Suppressor macrophage treated with lipopolysaccharide for 1 hour (primary cell): ENCODE measurements around the gene MYO18A.
"Not testable (repeated sequence)": the region's sequence is repeated elsewhere in the genome, so short reads cannot be mapped to it uniquely, and the experiment has no call there.

Experiments used
- DNase-seq, 3 donors: peaks; one replicate each; pipeline ENCODE4 v3.0.0-alpha.2; 2020 to 2022

The MYO18A gene

DNA sequence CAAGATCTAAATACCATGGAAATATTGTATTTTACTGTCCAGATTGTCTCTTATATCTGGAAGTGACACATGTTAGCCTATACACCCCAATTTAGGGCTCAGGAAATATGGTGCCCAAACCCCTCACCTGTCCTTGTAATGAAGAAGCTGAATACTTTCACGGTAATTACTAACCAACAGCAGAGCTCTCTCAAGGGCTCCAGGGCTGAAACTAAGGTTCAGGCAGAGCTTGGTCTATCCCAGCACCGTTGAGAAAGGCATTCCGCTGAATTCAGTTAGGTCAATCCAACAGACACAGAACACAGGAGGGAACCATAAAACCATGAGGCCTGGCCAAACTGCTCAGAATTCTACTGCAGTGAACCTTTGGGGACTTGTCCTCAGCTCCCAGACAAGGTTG lies 14.9 kb downstream of the MYO18A start:
- no peak for DNase-seq

DNA sequence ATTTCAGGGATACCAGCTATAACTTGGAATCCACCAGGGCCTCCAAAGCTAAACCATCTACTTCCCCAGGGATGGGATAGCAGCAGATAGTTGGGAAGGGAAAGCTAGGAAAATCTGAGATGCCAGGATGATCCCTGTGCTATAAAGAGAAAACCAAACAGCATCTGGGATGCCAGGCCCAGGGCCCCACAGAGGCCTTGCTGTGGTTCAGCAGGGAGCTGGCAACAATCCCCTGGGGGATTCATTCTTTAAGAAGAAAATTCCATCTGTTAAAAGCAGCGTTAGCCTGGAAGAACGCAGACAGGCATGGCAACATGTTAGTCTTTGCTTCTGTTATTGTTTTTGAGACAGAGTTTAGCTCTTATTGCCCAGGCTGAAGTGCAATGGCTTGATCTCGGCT lies 16.6 kb downstream of the MYO18A start:
- no peak for DNase-seq

DNA sequence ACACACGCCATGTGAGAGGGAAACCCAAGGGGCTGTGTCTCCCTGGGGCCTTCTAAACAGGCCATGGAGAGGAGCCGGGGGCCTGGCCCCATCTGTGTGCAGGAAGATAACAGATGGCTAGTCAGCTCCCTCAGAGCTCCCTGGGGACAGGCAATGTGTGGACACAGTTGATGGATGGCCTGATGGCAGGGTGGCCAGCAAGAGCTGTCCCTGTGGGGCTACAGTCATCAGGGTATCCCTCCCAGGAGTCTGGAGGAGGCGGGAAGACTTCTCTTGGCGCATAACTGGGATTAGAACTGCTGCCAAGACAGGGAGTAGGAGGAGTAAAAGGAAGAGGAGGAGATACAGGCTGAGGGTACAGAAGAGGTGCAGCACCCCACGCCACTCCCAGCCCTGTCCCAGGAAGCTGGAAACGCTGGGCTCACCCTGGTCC lies 17.3 kb downstream of the MYO18A start:
- DNase-seq = no peak

DNA sequence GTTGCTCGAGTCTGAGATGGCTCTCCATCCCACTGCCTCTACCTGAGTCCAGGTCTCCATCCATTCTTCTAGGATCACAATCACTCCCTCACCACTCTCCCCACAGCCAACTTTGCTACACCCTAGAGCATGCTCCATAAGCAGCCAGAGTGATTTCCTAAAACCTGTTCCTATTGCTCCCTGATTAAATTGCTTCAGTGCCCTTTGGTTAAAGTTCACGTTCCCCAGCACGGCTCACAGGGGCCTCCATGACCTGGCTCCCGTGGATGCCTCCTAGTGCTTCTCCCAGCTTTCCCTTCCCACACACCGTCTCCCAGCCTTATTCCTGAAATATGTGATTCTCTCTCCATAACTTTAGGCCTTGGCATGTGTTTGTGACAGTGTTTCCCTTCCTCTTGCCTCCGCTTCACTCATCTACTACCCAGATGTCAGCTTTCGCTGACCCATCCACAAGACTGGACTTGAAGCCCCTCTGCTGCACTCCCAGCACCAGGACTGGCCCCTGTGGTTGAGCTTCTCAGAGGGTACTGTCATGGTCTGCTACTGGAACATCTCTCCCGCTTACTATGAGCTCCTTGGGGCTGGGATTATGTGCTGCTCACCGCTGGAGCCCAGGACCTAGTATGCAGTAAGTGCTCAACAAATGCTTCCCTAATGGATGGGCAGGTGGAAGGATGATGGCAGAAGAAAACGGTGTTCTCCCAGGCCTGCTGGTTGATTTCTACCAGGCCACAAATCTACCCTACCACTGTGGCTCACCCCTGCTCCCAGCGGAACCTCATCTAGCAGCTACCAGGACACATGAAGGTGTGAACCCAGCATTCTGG lies 17.9 kb downstream of the MYO18A start:
- DNase-seq = no peak

DNA sequence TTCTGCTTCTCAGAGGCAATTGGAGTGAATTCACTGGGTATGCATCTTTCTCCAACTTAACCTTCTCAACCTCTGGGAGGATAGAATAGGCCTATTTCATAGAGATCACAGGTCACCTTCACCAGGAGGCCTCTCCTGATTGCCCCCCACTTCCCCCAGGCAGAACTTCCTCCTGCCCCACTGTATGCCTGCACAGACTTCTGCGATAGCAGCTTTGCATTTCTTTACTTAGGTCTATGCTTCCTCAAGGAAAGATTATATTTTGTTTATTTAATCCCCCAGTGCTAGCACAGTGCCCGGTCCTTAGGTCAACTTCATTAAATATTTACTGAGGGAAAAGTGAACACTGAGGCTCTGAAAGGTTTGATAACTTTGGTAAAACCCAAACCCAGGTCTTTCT lies 19.9 kb downstream of the MYO18A start:
- no peak for DNase-seq

DNA sequence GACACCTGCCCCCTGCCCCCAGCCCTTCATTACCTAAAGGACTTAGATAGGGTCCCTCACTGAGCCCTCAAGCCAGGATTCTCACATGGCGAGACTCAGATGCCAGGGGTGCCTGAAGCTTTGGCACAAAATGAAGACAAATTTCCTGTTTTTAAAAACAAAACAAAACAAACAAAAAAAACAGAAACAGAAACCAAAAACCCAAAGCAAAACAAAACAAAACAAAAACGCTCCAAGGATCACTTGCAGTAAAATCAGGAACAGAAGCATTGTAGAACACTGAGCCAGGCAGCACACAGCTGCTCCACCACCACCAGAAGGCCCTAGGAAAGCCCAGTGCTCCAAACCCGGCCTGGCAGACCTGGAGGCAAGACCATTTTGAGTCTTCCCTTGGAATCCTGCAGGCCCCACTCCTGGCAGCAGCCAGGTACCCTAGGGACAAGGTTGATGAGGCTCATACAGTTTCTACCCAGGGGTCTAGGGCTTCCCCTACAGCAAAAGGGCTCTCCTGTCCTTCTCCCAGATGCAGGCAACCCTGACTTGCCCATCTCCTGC lies 20.8 kb downstream of the MYO18A start:
- DNase-seq = peak in 2 of 3 donors; percentile 17 to 44

DNA sequence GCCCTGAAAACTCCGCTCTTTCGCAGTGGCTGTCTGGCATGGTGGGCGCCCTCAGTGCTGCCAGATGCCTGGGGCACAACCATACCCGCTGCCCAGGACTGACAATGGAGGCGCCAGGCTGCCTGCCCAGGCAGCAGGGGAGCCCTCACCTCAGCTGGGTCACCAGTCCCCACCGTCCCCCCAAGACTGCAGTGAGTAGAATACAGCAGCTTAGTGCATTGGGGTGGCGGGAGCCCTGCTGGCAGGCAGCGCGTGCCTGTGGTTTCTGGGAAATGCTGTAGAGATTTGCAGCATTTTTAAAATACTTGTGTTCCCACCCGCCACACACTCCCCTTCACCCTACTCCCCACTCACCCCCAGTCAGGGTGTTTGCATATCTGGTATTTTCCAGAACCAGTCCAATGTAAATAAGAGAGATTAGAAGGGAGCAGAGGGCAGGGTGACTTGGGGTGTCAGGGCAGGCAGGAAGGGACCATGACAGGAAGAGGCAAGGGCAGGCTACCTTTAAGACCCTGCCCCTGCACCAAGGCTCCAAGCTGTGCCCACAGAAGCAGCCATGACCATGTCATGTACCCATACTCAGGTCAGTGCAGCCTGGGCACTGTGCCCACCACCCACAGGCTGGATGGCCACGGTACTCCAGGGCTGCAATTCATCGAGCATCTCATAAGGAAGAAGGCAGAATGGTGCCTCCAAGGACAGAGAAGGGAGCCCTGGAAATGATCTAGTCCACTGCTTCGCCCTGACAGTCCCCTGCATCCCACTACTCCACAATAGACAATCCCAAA lies 21.5 kb downstream of the MYO18A start:
- DNase-seq = no peak

DNA sequence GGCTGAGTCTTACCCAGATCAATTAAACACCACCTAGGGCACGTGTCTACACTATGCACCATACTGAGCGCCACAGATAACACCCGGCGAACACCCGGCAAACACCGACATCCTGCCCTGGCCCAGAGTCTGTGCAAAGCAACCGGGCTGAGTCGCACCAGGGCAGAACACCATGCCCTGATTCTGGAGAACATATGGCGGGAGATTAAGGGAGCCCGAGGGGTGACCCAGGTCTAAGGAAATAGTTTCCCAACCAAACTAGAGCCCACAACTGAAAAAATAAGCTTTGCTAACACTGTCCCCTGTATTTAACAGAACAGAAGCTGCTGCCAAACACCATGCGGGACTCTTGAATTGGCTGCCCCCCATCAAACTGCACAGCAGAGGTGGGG lies 22.1 kb downstream of the MYO18A start:
- DNase-seq = no peak

DNA sequence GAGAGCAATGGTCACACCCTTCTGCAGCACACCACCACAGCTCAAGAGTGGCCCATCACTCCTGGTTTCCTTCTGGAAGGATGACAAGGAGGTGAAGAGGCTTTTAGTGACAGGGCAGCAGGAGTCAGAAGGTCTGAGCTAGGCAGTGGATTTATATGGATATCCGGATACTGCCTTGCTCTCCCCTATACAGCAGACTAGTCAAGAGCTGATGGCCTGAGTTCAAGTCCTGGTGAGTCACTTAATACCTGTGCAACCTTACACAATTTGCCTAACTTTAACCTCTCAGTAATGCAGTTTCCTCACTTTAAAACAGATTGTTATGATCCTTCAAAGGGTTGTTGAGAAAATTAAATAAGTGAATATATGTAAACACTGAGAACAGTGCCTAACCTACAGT lies 22.9 kb downstream of the MYO18A start:
- no peak for DNase-seq

DNA sequence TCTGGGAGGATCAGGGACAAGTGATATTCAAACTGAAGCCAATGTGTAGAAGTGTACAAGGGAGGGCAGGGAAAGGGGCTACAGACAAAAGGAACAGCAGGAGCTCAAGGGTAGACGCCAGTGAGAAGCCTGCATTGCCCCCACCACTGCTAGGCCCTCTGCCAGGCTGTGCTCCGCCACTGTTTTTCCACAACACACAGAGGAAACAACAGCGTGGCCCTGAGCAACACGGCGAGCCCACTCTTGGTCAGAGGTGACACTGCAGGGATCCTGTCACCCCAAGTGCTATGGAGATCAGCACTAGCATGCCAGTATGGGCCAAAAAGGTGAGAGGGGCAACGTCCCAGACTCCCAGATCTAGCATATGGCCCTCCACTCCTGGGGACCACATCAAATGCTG lies 23.4 kb downstream of the MYO18A start:
- DNase-seq = no peak

DNA sequence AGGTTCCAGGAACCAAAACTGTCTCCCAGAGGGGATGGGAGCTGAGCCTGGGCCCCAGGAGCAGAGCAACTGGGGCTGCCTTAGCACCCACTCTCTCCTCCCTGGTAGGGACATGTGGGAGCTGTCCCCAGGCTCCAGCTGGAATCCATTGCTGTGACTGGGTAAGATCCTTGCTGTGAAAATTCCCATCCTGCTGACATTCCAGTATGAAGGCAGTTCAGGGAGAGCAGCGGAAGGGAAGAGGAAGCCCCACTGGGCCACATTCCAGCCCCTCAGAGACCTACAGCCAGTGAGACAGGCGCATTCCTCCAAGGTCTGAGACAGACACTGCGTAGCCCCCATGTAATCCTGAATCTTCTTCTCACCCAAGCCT lies 24.2 kb downstream of the MYO18A start:
- DNase-seq = no peak

DNA sequence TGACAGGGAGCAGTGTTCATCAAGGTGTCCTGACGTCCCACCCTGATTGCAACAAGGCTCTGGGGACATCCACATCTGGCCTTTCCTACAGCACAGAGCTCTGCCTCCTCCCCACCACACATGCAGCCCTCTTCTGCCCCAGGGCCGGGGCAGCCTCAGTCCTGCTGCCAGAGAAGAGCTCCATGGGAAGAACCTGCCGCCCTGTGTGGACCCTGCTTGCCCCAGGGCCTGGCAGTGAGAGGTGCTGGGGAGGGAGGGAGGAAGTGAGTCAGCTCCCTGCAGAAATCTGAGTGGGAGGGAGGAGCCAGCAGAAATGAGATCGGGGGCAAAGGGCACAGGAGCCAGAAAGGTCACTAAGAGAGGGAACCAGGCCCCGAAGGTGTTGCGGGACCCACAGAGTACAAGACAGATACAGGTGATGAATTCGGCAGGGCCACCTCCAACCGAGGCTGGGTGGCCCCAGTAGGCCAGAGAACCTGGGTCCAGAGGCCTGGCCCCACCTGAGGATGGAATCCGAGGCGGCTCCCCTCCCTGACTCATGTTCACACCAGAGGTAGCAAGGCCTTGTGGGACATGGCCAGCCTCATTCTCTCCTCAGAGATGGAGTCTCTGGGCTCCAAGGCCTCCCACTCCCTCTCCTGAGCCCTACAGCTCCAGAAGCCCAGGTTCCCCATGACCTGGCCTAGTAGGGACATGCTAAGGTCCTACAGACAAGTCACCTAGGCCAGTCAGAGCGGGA lies 24.8 kb downstream of the MYO18A start:
- DNase-seq = peak; percentile 80 to 83 (median 83)

DNA sequence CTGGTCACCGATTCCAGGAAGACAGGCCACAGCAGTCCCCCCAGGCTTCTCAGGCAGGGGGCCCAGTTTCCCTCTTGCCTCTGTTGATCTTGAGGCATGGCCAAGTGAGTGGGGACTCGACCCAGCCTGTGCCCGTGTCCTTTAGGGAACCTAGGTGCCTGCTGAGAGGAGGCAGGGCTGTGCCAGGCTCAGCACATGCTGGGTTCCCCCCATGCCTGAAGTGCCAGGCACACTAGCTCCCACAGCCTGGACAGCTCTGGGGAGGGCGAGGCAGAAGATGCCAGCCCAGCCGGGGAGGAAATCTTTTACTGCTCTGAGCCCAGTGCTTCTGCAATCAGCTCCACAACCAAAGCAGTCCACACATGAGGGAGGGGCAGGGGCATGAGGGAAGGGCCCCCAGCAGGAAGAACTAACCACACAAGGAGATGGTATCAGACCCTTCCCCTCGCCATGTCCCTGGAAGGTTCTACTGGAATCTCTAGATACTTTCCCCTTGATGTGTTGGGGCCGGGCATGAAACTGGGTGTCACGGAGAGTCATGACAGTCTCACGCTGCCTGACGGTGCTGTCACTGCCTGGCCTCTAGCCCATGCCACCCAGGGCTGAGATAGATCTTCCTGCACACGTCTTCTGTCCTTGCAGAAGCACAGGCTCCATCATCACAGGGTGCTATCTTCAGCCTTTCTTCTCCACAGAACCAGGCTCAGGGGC lies 25.5 kb downstream of the MYO18A start:
- DNase-seq = peak; percentile 55 to 58 (median 56)

DNA sequence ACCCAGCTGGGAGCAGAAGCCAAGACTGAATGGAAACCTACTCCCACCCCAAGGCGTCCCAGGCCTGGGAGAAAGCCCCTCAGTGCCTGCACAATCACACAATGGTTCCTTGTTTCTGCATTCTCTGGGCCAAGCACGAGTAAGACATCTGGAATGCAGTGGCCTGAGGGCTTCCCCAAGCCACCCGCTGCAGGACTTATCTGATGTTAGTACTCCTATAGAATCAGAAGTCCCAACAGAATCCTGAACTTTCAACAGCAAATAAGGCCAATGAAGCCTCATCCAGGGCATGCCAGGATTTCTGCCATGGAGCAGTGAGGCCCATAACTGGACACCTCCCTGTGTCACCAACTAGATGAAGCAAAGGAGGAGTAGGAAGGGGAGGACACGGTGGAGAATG lies 28.6 kb downstream of the MYO18A start:
- no peak for DNase-seq

DNA sequence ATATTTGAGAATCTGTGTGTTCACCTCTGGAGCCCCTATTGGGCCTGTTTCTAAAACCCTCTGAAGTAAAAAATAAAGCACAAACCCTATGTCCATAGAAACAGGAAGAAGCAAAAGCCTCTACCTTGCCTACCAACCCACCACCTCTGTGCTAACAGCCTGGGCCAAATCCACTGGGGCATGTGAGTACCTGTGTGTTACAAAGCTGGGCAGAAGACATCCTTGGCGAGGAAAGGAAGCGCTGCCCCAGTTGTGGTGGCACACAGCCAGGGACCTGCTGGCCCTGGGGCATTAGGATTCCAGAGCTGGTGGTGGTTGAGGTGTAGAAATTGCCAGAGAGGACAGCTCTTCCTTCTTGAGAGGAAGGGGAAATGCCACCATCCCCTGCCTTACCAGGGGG lies 30.0 kb downstream of the MYO18A start:
- no peak for DNase-seq

DNA sequence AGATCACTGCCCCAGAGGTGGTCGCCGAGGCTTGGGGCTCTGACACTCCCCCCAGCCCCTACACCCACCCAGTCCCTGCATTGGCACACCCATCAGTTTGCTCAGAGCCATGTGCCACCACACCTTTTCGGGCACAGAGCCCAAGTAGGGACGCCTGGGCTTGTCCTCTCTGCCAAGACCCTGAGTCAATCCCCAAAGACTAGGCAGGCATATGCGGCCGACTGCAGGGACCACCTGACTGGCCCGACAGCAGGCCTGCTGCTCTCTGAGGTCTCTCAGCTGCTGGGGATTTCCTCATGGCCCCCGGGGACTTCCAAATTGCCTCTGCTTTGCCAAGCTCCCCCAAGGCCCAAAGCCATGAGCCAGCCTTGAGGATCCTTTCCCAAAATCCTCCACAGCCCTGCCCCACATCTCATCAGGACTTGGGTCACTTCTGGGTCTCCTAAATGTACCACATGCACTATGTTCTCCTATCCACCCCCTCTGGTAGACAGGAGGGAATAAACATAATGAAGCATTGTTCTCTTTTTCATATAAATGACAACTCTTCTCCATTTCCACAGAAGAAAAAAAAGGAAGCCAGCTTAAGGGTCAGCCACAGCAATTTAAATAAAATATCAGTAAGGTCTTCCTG lies 30.6 kb downstream of the MYO18A start:
- DNase-seq = peak; percentile 77 to 84 (median 77)

DNA sequence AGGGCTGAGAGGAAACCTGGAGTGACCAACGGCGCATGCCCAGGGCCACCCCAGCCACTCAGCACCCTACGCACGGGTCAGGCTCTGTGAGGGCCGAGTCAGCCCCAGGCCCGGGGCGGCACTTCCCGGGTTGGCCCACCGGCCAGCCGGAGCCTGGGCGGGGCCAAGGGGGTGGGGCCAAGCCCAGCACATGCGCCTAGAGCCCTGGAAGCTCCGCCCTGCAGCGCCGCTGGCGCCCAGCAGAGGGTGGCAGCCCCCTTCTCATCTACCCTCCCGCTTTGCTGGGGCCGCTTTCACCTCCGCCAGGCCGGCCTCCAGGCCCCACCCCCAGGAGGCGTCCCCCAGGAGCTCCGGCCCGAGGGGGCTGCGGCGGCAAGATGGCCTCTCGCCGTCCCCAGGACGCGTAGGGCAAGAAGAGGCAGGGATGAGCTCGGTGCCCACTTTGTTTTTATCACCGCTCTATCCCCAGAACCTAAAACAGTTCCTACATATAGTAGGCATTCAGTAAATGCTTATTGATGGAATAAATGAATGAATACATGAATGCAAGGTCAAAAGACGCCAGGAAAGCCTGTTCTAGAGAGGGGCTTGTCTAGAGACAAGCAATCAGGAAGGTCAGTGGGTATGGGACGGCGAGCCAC lies 31.3 kb downstream of the MYO18A start:
- peak; percentile 97 to 99 (median 98) for DNase-seq

DNA sequence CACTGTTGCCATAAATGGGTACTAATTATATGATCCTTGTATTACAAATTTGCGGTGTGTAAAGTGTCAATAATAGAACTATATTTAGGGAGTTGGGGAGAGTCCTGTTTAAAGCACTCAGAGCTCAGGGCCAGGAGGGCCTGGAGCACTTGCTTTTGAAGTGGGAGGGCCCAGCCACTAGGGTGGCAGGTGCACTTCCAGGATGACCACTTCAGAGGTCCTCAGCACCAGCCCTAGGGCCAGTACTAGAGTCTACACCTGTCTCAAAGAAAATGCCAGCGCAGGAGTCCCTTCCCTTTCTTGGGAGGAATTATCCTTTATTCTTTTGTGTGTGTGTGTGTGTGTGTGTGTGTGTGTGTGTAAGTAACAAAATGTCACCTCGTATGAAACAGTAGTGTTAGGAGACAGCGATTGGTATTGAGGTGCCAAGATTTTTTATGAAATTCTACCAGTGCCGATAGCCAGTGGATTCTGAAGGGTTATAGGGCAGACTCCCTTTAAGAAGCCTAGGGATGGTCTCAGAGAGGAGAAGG lies 31.9 kb downstream of the MYO18A start:
- DNase-seq = no peak

DNA sequence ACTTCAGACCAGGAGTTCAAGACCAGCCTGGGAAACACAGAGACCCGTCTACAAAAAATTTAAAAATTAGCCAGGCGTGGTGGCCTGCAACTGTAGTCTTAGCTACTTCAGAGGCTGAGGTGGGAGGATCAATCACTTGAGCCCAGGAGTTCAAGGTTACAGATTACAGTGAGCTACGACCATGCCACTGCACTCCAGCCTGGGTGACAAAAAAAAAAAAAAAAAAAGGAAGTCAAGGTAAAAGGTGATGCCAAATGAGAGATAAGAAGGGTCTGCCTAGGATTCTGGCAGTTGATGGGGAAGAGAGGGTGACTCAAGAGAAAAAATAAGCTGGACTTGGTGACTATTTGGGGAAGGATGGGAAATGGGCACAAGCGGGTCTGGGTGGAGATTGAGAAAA lies 32.5 kb downstream of the MYO18A start:
- no peak for DNase-seq

DNA sequence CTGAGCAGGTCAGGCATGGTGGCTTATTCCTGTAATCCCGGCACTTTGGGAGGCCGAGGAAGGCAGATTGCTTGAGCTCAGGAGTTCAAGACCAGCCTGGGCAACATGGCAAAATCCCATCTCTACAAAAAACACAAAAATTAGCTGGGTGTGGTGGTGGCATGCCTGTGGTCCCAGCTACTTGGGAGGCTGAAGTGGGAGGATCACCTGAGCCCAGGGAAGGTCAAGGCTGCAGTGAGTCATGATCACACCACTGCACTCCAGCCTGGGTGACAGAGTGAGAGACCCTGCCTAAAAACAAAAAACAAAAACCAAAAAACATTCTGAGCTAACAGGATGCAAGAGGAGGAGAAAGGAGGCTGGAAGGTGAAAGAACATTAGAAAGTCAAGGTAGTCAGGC lies 33.0 kb downstream of the MYO18A start:
- not testable (repeated sequence) for DNase-seq

DNA sequence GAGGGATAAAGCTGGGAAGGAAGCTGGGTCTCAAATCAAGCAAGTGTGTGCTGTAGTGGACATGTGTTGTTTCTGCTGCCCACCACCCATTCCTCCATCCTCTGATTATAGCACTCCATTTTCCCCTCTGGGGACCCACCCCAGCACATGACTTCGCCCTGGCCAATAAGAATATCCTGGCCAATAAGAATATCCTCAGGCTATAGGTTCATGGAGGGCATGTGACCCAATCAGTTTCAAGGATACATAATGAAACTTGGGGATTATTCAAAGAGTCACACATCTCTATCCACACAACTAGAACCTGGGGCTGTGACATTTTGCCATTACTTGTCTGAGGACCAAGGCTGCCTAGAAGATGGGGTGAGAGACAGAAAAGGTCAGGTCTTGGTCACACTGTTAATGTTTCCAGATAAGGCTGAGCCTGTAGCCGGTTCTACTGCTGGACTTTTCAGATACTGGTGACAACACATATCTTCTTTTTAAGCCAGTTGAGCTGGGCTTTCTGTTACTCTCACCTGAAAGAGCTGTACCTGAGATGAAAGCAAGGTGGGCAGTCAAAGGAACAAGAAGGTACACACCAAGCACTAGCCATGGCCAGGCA lies 33.7 kb downstream of the MYO18A start:
- DNase-seq = no peak
